Hepatocyte (in vitro differentiated cells): ENCODE results near the gene SPNS2. TPM values are rescaled to one million over a fixed set of nuclear protein-coding genes. Genes with fewer than 3 reads are reported as not detected.

Experiments
- DNase-seq: peaks from one replicate; pipeline ENCODE4 v3.0.0-alpha.2; 2016; ENCODE audit warnings: low spot score
- H2AFZ ChIP-seq: fragments of 200-600 bp; sonication (generic); 2 replicates; pipeline ENCODE4 v1.6.0; 2016; ENCODE audit warnings: antibody characterized with exemption, mild to moderate bottlenecking
- H3K27ac ChIP-seq: fragments of 200-600 bp; sonication (generic); 2 replicates; pipeline ENCODE4 v1.5.1; 2016; ENCODE audit warnings: mild to moderate bottlenecking
- H3K27me3 ChIP-seq: fragments of 200-600 bp; sonication (generic); 2 replicates; pipeline ENCODE4 v1.6.1; 2016
- H3K36me3 ChIP-seq: fragments of 200-600 bp; sonication (generic); replicated peaks from 2 replicates; pipeline ENCODE4 v1.5.1; 2016; ENCODE audit warnings: low read depth; ENCODE audit not compliant: insufficient read depth
- H3K4me1 ChIP-seq: fragments of 200-600 bp; sonication (generic); 2 replicates; pipeline ENCODE4 v1.5.1; 2016; ENCODE audit warnings: mild to moderate bottlenecking, moderate library complexity; ENCODE audit not compliant: insufficient read depth
- H3K4me2 ChIP-seq: fragments of 200-600 bp; sonication (generic); 2 replicates; pipeline ENCODE4 v1.6.0; 2016
- H3K4me3 ChIP-seq: fragments of 200-600 bp; sonication (generic); 2 replicates; pipeline ENCODE4 v1.5.1; 2016; ENCODE audit warnings: mild to moderate bottlenecking
- H3K79me2 ChIP-seq: fragments of 200-600 bp; sonication (generic); 2 replicates; pipeline ENCODE4 v1.6.0; 2017; ENCODE audit warnings: mild to moderate bottlenecking
- H3K9me2 ChIP-seq: fragments of 200-600 bp; sonication (generic); replicated peaks from 2 replicates; pipeline ENCODE4 v1.6.0; 2017; ENCODE audit warnings: mild to moderate bottlenecking; ENCODE audit not compliant: insufficient read depth
- H3K9me3 ChIP-seq: fragments of 200-600 bp; sonication (generic); 2 replicates; pipeline ENCODE4 v1.5.1; 2016; ENCODE audit warnings: low read depth, mild to moderate bottlenecking
- H4K20me1 ChIP-seq: fragments of 200-600 bp; sonication (generic); 2 replicates; pipeline ENCODE4 v1.6.0; 2016; ENCODE audit warnings: mild to moderate bottlenecking; ENCODE audit not compliant: insufficient read depth, poor library complexity, severe bottlenecking
- CTCF ChIP-seq: fragments of 200-600 bp; sonication (generic); IDR thresholded peaks from 2 replicates; pipeline ENCODE4 v1.5.1; 2016; ENCODE audit warnings: antibody characterized with exemption, mild to moderate bottlenecking; ENCODE audit not compliant: poor library complexity
- EZH2 ChIP-seq: fragments of 200-600 bp; sonication (generic); IDR thresholded peaks from 2 replicates; pipeline ENCODE4 v1.6.1; 2016; ENCODE audit warnings: antibody characterized with exemption, mild to moderate bottlenecking, borderline replicate concordance
- EZH2phosphoT487 ChIP-seq: fragments of 200-600 bp; sonication (generic); IDR thresholded peaks from one replicate; pipeline ENCODE4 v1.6.1; 2018; ENCODE audit warnings: antibody characterized with exemption, mild to moderate bottlenecking, low read depth, moderate library complexity; ENCODE audit not compliant: unreplicated experiment, severe bottlenecking
- whole genome bisulfite sequencing: methylation state at CpG from one replicate; pipeline ENCODE4 v1.1.6; 2016; ENCODE audit warnings: low lambda C conversion rate; ENCODE audit errors: missing lambda C conversion rate; 5-methylcytosine and 5-hydroxymethylcytosine counted together
- polyA plus RNA-seq: library from polyadenylated mRNA; unstranded; fragments of >200 nt; fragmentation: Nextera tagmentation; extraction: Ambion mirVana; gene quantifications from 2 replicates; pipeline ENCODE4 v1.2.1, GENCODE V29; 2016
- total RNA-seq: library from RNA; depleted of rRNA; stranded (reverse); fragments of >200 nt; gene quantifications from 2 replicates; pipeline ENCODE4 v1.2.3, GENCODE V29; 2014

The SPNS2 gene
- total and polyA plus RNA-seq, 2 experiments from 2014 or later: 5.6 to 10.3 TPM

- TF ChIP-seq EZH2phosphoT487 (no peak), CTCF (no peak), EZH2 (no peak)
- DNase-seq: no peak
- Histone ChIP-seq H3K27ac (peak overlapping the region; percentile 91), H3K9me3 (no peaks in the 10 kb centered on the region), H3K4me3 (no peak overlapping the region), H3K27me3 (no peaks in the 10 kb centered on the region), H3K4me1 (peaks cover 43% of the 10 kb centered on the region), H4K20me1 (no peaks in the 10 kb centered on the region), H3K9me2 (no peaks in the 10 kb centered on the region), H2AFZ (no peak overlapping the region), H3K4me2 (no peak overlapping the region), H3K36me3 (no peaks in the 10 kb centered on the region), H3K79me2 (no peaks in the 10 kb centered on the region)
- 91% methylated on average over 16 of the region's 16 CpGs for WGBS
Measured at GRCh38 chr17:4482338-4483011, 16.2 kb upstream of the SPNS2 start.

DNA sequence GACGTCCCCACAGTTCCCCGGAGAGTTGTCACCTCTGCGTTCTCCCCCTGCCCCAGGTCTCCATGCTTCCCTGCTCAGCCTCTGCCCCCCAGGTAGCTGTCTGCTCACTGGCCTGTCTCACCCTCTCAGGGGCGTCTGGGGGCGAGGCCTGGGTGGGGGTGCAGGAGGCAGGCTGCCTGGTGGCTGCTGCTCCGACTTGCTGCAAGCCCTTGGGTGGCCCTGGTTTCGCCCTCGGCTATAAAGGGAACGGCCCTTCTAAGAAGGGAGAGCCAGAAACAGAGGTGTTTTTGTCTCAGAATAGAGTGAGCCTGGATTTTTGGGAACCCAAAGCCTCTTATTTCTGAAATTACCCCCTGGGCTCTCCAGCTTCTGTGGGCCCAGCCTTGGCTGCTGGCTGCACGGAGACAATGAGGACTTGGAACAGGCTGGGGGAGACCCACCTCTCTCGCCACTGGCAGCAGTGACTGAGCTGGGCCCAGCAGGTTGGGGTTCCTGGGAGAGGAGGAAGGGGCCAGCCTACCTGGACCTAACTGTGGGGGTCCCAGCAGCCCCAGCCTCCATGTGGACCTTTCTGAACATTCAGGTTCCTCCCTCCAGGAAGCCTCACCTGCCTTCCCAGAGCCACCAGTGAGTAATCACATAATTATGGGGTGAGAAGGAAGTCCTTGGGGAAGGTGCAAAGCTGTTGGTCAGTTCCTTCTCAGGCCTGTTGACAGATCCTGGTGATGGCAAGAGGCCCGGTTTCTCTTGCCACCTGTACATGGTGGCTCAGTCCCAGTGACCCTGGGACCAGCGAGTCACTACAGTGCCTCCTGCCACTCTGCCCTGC lies 15.5 kb upstream of the SPNS2 start:
- Histone ChIP-seq H4K20me1 (no peaks in the 10 kb centered on the region), H3K27ac (peak overlapping the region; percentile 91), H3K79me2 (no peaks in the 10 kb centered on the region), H3K9me2 (no peaks in the 10 kb centered on the region), H3K4me3 (no peak overlapping the region), H3K27me3 (no peaks in the 10 kb centered on the region), H2AFZ (no peak overlapping the region), H3K36me3 (no peaks in the 10 kb centered on the region), H3K4me2 (peak overlapping the region; percentile 25), H3K4me1 (peaks cover 41% of the 10 kb centered on the region), H3K9me3 (no peaks in the 10 kb centered on the region)
- 71% methylated on average over 13 of the region's 13 CpGs for WGBS
- DNase-seq: peak; percentile 64
- TF ChIP-seq CTCF (no peak), EZH2 (no peak), EZH2phosphoT487 (no peak)

- Histone ChIP-seq H3K4me3 (no peak overlapping the region), H3K36me3 (no peaks in the 10 kb centered on the region)
- no peak for DNase-seq
Measured at GRCh38 chr17:4485676-4486646, 12.7 kb upstream of the SPNS2 start.

More at GRCh38 chr17:4485676-4486646, 12.7 kb upstream of the SPNS2 start:
- Histone ChIP-seq H2AFZ (no peak overlapping the region), H3K27me3 (no peaks in the 10 kb centered on the region), H3K27ac (no peak overlapping the region), H3K4me2 (no peak overlapping the region), H3K9me3 (no peaks in the 10 kb centered on the region), H3K9me2 (no peaks in the 10 kb centered on the region), H4K20me1 (no peaks in the 10 kb centered on the region), H3K79me2 (no peaks in the 10 kb centered on the region), H3K4me1 (peaks cover 25% of the 10 kb centered on the region)
- TF ChIP-seq EZH2phosphoT487 (no peak), CTCF (no peak), EZH2 (no peak)
- 89% methylated on average over 27 of the region's 31 CpGs for WGBS
